ENCODE data around the gene SLC6A15. TPM values are rescaled to one million over a fixed set of nuclear protein-coding genes. Genes with fewer than 3 reads are reported as not detected.
A peak's percentile ranks its signal among the peaks of the same experiment; 100 is the strongest.

SLC6A15 gene
- total RNA-seq, 1 donor from 2014 or later: not detected

- intact Hi-C loops (cut with DNase I): no loop called here
Measured at GRCh38 chr12:84888861-84889260, 23.7 kb downstream of the SLC6A15 start.

GRCh38 chr12:84877340-84877739 lies 35.3 kb downstream of the SLC6A15 start:
- DNase-seq (no peak), ATAC-seq (ENCODE audit: poor library complexity) (no peak)
- intact Hi-C loops (cut with DNase I): loop anchor here (5.0 kb wide), 1 partner anchor 150 kb away; no protein-coding TSS in a partner anchor

More at GRCh38 chr12:84888861-84889260, 23.7 kb downstream of the SLC6A15 start:
- DNase-seq (no peak), ATAC-seq (ENCODE audit: poor library complexity) (no peak)

GRCh38 chr12:84875241-84875640 lies 37.4 kb downstream of the SLC6A15 start:
- ATAC-seq (ENCODE audit: poor library complexity) (no peak), DNase-seq (no peak)
- intact Hi-C loops (cut with DNase I): loop anchor here (5.0 kb wide), 1 partner anchor 152 kb away; no protein-coding TSS in a partner anchor

GRCh38 chr12:84874825-84875139 lies 37.8 kb downstream of the SLC6A15 start:
- ATAC-seq (ENCODE audit: poor library complexity): no peak
- DNase-seq: no peak
- intact Hi-C loops (cut with DNase I): loop anchor here (5.0 kb wide), 1 partner anchor 153 kb away; no protein-coding TSS in a partner anchor

GRCh38 chr12:84874125-84874824 lies 38.3 kb downstream of the SLC6A15 start:
- DNase-seq (no peak), ATAC-seq (ENCODE audit: poor library complexity) (peak; percentile 74)

GRCh38 chr12:84862186-84862585 lies 50.4 kb downstream of the SLC6A15 start:
- no peak for ATAC-seq (ENCODE audit: poor library complexity)
- DNase-seq: no peak
- intact Hi-C loops (cut with DNase I): no loop called here

More at GRCh38 chr12:84874125-84874824, 38.3 kb downstream of the SLC6A15 start:
- intact Hi-C loops (cut with DNase I): no loop called here

- ATAC-seq (ENCODE audit: poor library complexity) (no peak), DNase-seq (no peak)
- intact Hi-C loops (cut with DNase I): no loop called here
Measured at GRCh38 chr12:84860718-84861117, 51.9 kb downstream of the SLC6A15 start.

GRCh38 chr12:84858796-84859195 lies 53.8 kb downstream of the SLC6A15 start:
- intact Hi-C loops (cut with DNase I): no loop called here
- ATAC-seq (ENCODE audit: poor library complexity) (no peak), DNase-seq (no peak)

GRCh38 chr12:84857525-84858208 lies 54.9 kb downstream of the SLC6A15 start:
- intact Hi-C loops (cut with DNase I): no loop called here
- ATAC-seq (ENCODE audit: poor library complexity) (no peak), DNase-seq (no peak)

- ATAC-seq (ENCODE audit: poor library complexity): no peak
Measured at GRCh38 chr12:84856156-84856900, 56.3 kb downstream of the SLC6A15 start.

GRCh38 chr12:84843593-84844144 lies 68.9 kb downstream of the SLC6A15 start:
- ATAC-seq (ENCODE audit: poor library complexity) (no peak), DNase-seq (no peak)
- intact Hi-C loops (cut with DNase I): no loop called here

More at GRCh38 chr12:84856156-84856900, 56.3 kb downstream of the SLC6A15 start:
- DNase-seq: no peak
- intact Hi-C loops (cut with DNase I): no loop called here

GRCh38 chr12:84842406-84843013 lies 70.1 kb downstream of the SLC6A15 start:
- DNase-seq (no peak), ATAC-seq (ENCODE audit: poor library complexity) (no peak)
- intact Hi-C loops (cut with DNase I): no loop called here

GRCh38 chr12:84841591-84841990 lies 71.0 kb downstream of the SLC6A15 start:
- no peak for ATAC-seq (ENCODE audit: poor library complexity)
- no peak for DNase-seq
- intact Hi-C loops (cut with DNase I): no loop called here

GRCh38 chr12:84840356-84840755 lies 72.2 kb downstream of the SLC6A15 start:
- ATAC-seq (ENCODE audit: poor library complexity): no peak
- intact Hi-C loops (cut with DNase I): no loop called here
- DNase-seq: no peak

- intact Hi-C loops (cut with DNase I): no loop called here
- DNase-seq: no peak
Measured at GRCh38 chr12:84826925-84827324, 85.7 kb downstream of the SLC6A15 start.

GRCh38 chr12:84825149-84825548 lies 87.5 kb downstream of the SLC6A15 start:
- ATAC-seq (ENCODE audit: poor library complexity) (no peak), DNase-seq (no peak)
- intact Hi-C loops (cut with DNase I): no loop called here

More at GRCh38 chr12:84826925-84827324, 85.7 kb downstream of the SLC6A15 start:
- no peak for ATAC-seq (ENCODE audit: poor library complexity)

- ATAC-seq (ENCODE audit: poor library complexity): no peak
- DNase-seq: no peak
- intact Hi-C loops (cut with DNase I): no loop called here
Measured at GRCh38 chr12:84822525-84822924, 90.1 kb downstream of the SLC6A15 start.

- DNase-seq: no peak
- no peak for ATAC-seq (ENCODE audit: poor library complexity)
- intact Hi-C loops (cut with DNase I): no loop called here
Measured at GRCh38 chr12:84816916-84817695, 95.5 kb downstream of the SLC6A15 start.
